GM12874 (cell line): ENCODE measurements around the gene UBL4A.

ENCODE experiments used
- TF ChIP-seq, protein P1 (sequence below): IDR thresholded peaks from 2 replicates; pipeline ENCODE4 v1.5.1; 2011; ENCODE audit warnings: low read depth, mild to moderate bottlenecking, control low read depth, low read length, moderate library complexity; ENCODE audit not compliant: insufficient read depth

UBL4A gene

DNA sequence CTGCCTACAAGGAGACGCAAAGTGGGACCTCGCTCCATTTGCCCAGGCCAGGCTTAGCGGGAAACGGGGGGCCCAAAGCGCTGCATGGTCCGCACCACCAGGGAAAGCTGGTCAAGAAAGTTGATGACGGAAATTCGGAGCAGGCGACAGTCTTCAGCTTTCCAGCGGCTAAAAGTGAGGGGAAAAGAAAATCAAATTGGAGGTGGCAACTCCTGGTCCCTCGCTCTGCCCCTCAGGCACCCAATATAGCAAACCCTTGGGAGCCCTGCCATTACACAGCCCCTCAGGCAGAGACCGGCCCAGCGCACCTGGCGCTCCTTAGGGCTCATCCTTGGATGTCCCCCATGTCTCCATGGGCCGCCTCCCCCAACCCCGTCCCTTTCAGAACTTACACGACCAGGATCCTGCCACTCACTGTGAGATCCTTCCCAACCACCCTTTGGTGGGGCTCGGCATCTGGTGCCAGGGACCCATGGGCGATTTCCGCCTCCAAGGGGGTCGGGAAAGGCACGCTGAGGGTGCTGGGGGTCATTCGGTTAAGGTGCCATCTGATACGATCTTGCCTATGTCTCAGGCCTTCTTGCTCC lies 8.4 kb downstream of the UBL4A start:
- TF ChIP-seq, protein P1, sequence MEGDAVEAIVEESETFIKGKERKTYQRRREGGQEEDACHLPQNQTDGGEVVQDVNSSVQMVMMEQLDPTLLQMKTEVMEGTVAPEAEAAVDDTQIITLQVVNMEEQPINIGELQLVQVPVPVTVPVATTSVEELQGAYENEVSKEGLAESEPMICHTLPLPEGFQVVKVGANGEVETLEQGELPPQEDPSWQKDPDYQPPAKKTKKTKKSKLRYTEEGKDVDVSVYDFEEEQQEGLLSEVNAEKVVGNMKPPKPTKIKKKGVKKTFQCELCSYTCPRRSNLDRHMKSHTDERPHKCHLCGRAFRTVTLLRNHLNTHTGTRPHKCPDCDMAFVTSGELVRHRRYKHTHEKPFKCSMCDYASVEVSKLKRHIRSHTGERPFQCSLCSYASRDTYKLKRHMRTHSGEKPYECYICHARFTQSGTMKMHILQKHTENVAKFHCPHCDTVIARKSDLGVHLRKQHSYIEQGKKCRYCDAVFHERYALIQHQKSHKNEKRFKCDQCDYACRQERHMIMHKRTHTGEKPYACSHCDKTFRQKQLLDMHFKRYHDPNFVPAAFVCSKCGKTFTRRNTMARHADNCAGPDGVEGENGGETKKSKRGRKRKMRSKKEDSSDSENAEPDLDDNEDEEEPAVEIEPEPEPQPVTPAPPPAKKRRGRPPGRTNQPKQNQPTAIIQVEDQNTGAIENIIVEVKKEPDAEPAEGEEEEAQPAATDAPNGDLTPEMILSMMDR = no peak

DNA sequence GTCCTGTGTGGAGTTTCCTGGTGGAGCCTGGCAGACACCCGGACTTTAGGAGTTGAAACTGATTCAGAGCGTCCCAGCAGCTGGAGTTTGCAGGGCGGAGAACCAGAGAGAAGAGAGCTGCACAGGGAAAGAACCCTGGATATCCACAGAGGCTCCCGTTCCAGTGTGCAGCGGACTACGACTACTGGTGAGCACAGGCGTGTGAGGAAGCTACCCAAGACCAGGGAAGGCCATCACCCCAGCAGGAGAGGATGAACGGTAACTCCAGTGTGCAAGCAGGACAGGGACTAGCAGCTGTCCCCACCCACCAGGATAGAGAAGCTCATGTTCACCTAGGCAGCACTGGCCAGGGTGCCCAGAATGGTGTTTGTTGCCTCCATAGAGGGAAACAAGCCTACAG lies 9.6 kb downstream of the UBL4A start:
- TF ChIP-seq, protein P1 = no peak

- TF ChIP-seq, protein P1 = no peak
These were observed 12.7 kb downstream of the UBL4A start for GRCh38 chrX:154473683-154474082.

- TF ChIP-seq, protein P1 = no peak
These were observed 13.5 kb downstream of the UBL4A start for GRCh38 chrX:154472685-154473632.

DNA sequence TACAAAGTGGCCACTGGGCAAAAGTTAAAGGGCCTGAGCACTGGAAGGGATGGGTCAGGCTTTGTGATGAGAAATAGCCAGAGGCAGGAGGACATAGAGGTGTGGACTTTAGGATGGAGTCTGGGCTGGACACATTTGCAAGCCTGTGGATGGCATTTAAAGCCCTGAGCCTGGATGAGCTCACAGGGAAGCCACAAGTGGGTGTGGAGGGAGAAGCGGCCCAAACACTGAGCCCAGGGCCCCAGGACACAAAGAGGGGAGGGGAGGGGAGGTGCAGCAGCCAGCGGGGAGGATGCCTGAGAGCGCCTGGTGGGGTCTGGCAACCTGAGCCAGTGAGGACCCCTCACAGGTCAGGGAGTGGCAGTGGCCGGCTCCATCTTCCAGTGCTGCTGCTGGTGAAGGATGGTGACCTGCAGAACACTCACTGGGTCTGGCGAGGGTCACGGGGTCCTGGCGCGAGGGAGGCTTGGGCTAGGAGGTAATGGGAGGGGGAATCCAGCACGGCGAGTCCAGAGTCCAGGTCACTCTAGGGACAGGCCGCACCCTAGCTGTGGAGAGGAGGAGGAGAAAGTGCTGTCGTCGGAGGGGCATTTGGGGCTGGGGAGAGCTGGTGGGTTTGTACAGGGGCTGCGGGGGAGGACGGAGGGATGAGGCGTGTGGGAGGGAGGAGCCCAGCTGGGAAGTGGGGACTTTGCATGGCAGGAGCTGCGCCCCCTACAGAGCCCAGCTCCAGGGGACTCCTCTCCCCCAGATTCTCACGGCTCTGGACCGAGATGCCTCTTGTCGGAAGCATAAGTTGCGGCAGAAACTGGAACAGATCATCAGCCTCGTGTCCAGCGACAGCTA lies 14.4 kb downstream of the UBL4A start:
- TF ChIP-seq, protein P1 = no peak

DNA sequence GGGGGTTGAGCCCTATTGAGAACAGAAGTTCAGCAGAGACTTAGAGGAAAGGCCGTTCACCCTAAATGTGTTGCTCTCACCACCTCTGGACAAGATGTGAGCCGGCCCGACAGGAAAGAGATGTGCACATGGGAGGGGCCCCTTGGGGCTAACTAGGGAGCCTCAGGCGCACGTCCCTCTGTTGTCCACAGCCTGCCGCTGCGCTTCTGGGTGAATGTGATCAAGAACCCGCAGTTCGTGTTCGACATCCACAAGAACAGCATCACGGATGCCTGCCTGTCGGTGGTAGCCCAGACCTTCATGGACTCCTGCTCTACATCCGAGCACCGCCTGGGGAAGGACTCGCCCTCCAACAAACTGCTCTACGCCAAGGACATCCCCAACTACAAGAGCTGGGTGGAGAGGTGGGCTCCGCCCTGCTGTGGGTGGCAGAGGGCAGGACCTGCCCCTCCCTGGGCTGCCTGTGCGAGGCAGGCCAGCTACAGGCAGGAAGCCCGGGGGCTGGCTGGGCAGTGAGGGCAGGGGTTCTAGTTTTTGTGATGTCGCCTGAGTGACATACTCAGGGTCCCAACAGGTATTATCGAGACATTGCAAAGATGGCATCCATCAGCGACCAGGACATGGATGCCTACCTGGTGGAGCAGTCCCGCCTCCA lies 15.4 kb downstream of the UBL4A start:
- TF ChIP-seq, protein P1 = no peak
